HFFc6 (cell line): Measurements from ENCODE around the gene KCNJ10. TPM values are rescaled to one million over a fixed set of nuclear protein-coding genes. Genes with fewer than 3 reads are reported as not detected.

Experiments used
- DNase-seq: peaks from one replicate; pipeline ENCODE4 v3.0.0-alpha.2; 2018
- H3K27ac Mint-ChIP-seq: 2 replicates; pipeline ENCODE4 v1.8.0; 2020; ENCODE audit warnings: mild to moderate bottlenecking, mixed read lengths
- H3K27me3 Mint-ChIP-seq: 2 replicates; pipeline ENCODE4 v1.8.0; 2021; ENCODE audit warnings: mild to moderate bottlenecking, moderate library complexity, mixed read lengths; ENCODE audit not compliant: insufficient read depth
- H3K36me3 Mint-ChIP-seq: 2 replicates; pipeline ENCODE4 v1.8.0; 2021; ENCODE audit warnings: low read depth, mixed read lengths
- H3K4me1 Mint-ChIP-seq: 2 replicates; pipeline ENCODE4 v1.8.0; 2020; ENCODE audit warnings: low read depth, mixed read lengths
- H3K4me3 Mint-ChIP-seq: 2 replicates; pipeline ENCODE4 v1.8.0; 2020; ENCODE audit warnings: mild to moderate bottlenecking, moderate library complexity, mixed read lengths
- H3K9me3 Mint-ChIP-seq: 2 replicates; pipeline ENCODE4 v1.8.0; 2020; ENCODE audit warnings: mild to moderate bottlenecking, mixed read lengths
- CTCF ChIP-seq: fragments of 200-600 bp; sonication (generic); IDR thresholded peaks from 2 replicates; pipeline ENCODE4 v1.5.0; 2021; ENCODE audit warnings: antibody characterized with exemption, mild to moderate bottlenecking
- total RNA-seq, 6 experiments: library from RNA; stranded (reverse); fragmentation: NEBNext Ultra II Directional; extraction: Animal tissue kit (Norgen Biotek cat#: 25700); gene quantifications; 2 replicates in 1 of 6; 3 replicates in 5 of 6; pipeline ENCODE4 v1.2.3, GENCODE V29; 2021

The KCNJ10 gene
- total RNA-seq, 6 experiments from 2014 or later: not detected

- no peak for DNase-seq
- H3K36me3 Mint-ChIP-seq: no peaks in the 10 kb centered on the region
- H3K4me1 Mint-ChIP-seq: peaks cover 33% of the 10 kb centered on the region
- H3K27me3 Mint-ChIP-seq: peaks cover 1% of the 10 kb centered on the region; the same call in 1 of the 2 replicates
- TF ChIP-seq CTCF: no peak
- H3K9me3 Mint-ChIP-seq: no peaks in the 10 kb centered on the region
- no peak overlapping the region for H3K4me3 Mint-ChIP-seq
- H3K27ac Mint-ChIP-seq: no peak overlapping the region
Observed at GRCh38 chr1:160001440-160001839, 68.5 kb downstream of the KCNJ10 start.

GRCh38 chr1:159999204-159999603 is 70.8 kb downstream of the KCNJ10 start:
- H3K36me3 Mint-ChIP-seq: no peaks in the 10 kb centered on the region
- peaks cover 51% of the 10 kb centered on the region for H3K4me1 Mint-ChIP-seq
- H3K4me3 Mint-ChIP-seq: no peak overlapping the region
- peaks cover 1% of the 10 kb centered on the region; the same call in 1 of the 2 replicates for H3K27me3 Mint-ChIP-seq
- TF ChIP-seq CTCF: no peak
- H3K27ac Mint-ChIP-seq: no peak overlapping the region
- no peak for DNase-seq
- H3K9me3 Mint-ChIP-seq: no peaks in the 10 kb centered on the region

GRCh38 chr1:159996653-159997052 is 73.3 kb downstream of the KCNJ10 start:
- Mint-ChIP-seq H3K4me3 (peak overlapping the region; percentile 4; the same call in 1 of the 2 replicates), H3K36me3 (no peaks in the 10 kb centered on the region), H3K9me3 (no peaks in the 10 kb centered on the region), H3K27ac (peak overlapping the region; percentile 45), H3K4me1 (peaks cover 62% of the 10 kb centered on the region), H3K27me3 (peaks cover 1% of the 10 kb centered on the region; the same call in 1 of the 2 replicates)
- TF ChIP-seq CTCF: no peak
- peak; percentile 88 for DNase-seq

GRCh38 chr1:159994896-159995295 is 75.1 kb downstream of the KCNJ10 start:
- H3K27me3 Mint-ChIP-seq: peaks cover 5% of the 10 kb centered on the region; the same call in 1 of the 2 replicates
- TF ChIP-seq CTCF: no peak
- H3K4me3 Mint-ChIP-seq: no peak overlapping the region
- no peaks in the 10 kb centered on the region for H3K36me3 Mint-ChIP-seq
- no peaks in the 10 kb centered on the region for H3K9me3 Mint-ChIP-seq
- DNase-seq: no peak
- H3K4me1 Mint-ChIP-seq: peaks cover 70% of the 10 kb centered on the region
- no peak overlapping the region for H3K27ac Mint-ChIP-seq

- no peaks in the 10 kb centered on the region for H3K9me3 Mint-ChIP-seq
- peaks cover 64% of the 10 kb centered on the region for H3K4me1 Mint-ChIP-seq
- H3K4me3 Mint-ChIP-seq: no peak overlapping the region
- DNase-seq: no peak
- H3K36me3 Mint-ChIP-seq: no peaks in the 10 kb centered on the region
- H3K27me3 Mint-ChIP-seq: peaks cover 4% of the 10 kb centered on the region; the same call in 1 of the 2 replicates
- H3K27ac Mint-ChIP-seq: no peak overlapping the region
- no peak for TF ChIP-seq CTCF
Observed at GRCh38 chr1:159993911-159994310, 76.0 kb downstream of the KCNJ10 start.

GRCh38 chr1:159992161-159992560 is 77.8 kb downstream of the KCNJ10 start:
- H3K9me3 Mint-ChIP-seq: no peaks in the 10 kb centered on the region
- no peak for TF ChIP-seq CTCF

More at GRCh38 chr1:159992161-159992560, 77.8 kb downstream of the KCNJ10 start:
- Mint-ChIP-seq H3K36me3 (no peaks in the 10 kb centered on the region), H3K4me1 (peaks cover 48% of the 10 kb centered on the region), H3K4me3 (no peak overlapping the region), H3K27me3 (peaks cover 4% of the 10 kb centered on the region; the same call in 1 of the 2 replicates), H3K27ac (no peak overlapping the region)
- no peak for DNase-seq
